Hepatocyte (in vitro differentiated cells): Measurements from ENCODE around the gene AKAP10. TPM values are rescaled to one million over a fixed set of nuclear protein-coding genes. Genes with fewer than 3 reads are reported as not detected.

ENCODE experiments used
- DNase-seq: peaks from one replicate; pipeline ENCODE4 v3.0.0-alpha.2; 2016; ENCODE audit warnings: low spot score
- H2AFZ ChIP-seq: fragments of 200-600 bp; sonication (generic); 2 replicates; pipeline ENCODE4 v1.6.0; 2016; ENCODE audit warnings: antibody characterized with exemption, mild to moderate bottlenecking
- H3K27ac ChIP-seq: fragments of 200-600 bp; sonication (generic); 2 replicates; pipeline ENCODE4 v1.5.1; 2016; ENCODE audit warnings: mild to moderate bottlenecking
- H3K27me3 ChIP-seq: fragments of 200-600 bp; sonication (generic); 2 replicates; pipeline ENCODE4 v1.6.1; 2016
- H3K36me3 ChIP-seq: fragments of 200-600 bp; sonication (generic); replicated peaks from 2 replicates; pipeline ENCODE4 v1.5.1; 2016; ENCODE audit warnings: low read depth; ENCODE audit not compliant: insufficient read depth
- H3K4me1 ChIP-seq: fragments of 200-600 bp; sonication (generic); 2 replicates; pipeline ENCODE4 v1.5.1; 2016; ENCODE audit warnings: mild to moderate bottlenecking, moderate library complexity; ENCODE audit not compliant: insufficient read depth
- H3K4me2 ChIP-seq: fragments of 200-600 bp; sonication (generic); 2 replicates; pipeline ENCODE4 v1.6.0; 2016
- H3K4me3 ChIP-seq: fragments of 200-600 bp; sonication (generic); 2 replicates; pipeline ENCODE4 v1.5.1; 2016; ENCODE audit warnings: mild to moderate bottlenecking
- H3K79me2 ChIP-seq: fragments of 200-600 bp; sonication (generic); 2 replicates; pipeline ENCODE4 v1.6.0; 2017; ENCODE audit warnings: mild to moderate bottlenecking
- H3K9me2 ChIP-seq: fragments of 200-600 bp; sonication (generic); replicated peaks from 2 replicates; pipeline ENCODE4 v1.6.0; 2017; ENCODE audit warnings: mild to moderate bottlenecking; ENCODE audit not compliant: insufficient read depth
- H3K9me3 ChIP-seq: fragments of 200-600 bp; sonication (generic); 2 replicates; pipeline ENCODE4 v1.5.1; 2016; ENCODE audit warnings: low read depth, mild to moderate bottlenecking
- H4K20me1 ChIP-seq: fragments of 200-600 bp; sonication (generic); 2 replicates; pipeline ENCODE4 v1.6.0; 2016; ENCODE audit warnings: mild to moderate bottlenecking; ENCODE audit not compliant: insufficient read depth, poor library complexity, severe bottlenecking
- EZH2 ChIP-seq: fragments of 200-600 bp; sonication (generic); IDR thresholded peaks from 2 replicates; pipeline ENCODE4 v1.6.1; 2016; ENCODE audit warnings: antibody characterized with exemption, mild to moderate bottlenecking, borderline replicate concordance
- EZH2phosphoT487 ChIP-seq: fragments of 200-600 bp; sonication (generic); IDR thresholded peaks from one replicate; pipeline ENCODE4 v1.6.1; 2018; ENCODE audit warnings: antibody characterized with exemption, mild to moderate bottlenecking, low read depth, moderate library complexity; ENCODE audit not compliant: unreplicated experiment, severe bottlenecking
- WGBS: methylation state at CpG from one replicate; pipeline ENCODE4 v1.1.6; 2016; ENCODE audit warnings: low lambda C conversion rate; ENCODE audit errors: missing lambda C conversion rate; 5-methylcytosine and 5-hydroxymethylcytosine counted together
- polyA plus RNA-seq: library from polyadenylated mRNA; unstranded; fragments of >200 nt; fragmentation: Nextera tagmentation; extraction: Ambion mirVana; gene quantifications from 2 replicates; pipeline ENCODE4 v1.2.1, GENCODE V29; 2016
- total RNA-seq: library from RNA; depleted of rRNA; stranded (reverse); fragments of >200 nt; gene quantifications from 2 replicates; pipeline ENCODE4 v1.2.3, GENCODE V29; 2014
- TF ChIP-seq, protein P1 (sequence below): fragments of 200-600 bp; sonication (generic); IDR thresholded peaks from 2 replicates; pipeline ENCODE4 v1.5.1; 2016; ENCODE audit warnings: antibody characterized with exemption, mild to moderate bottlenecking; ENCODE audit not compliant: poor library complexity

Gene AKAP10
- total and polyA plus RNA-seq, 2 experiments from 2014 or later, result 17.6 to 19.6 TPM

GRCh38 chr17:20012017-20012536 lies 34.4 kb upstream of the AKAP10 start:
- Histone ChIP-seq H3K79me2 (no peaks in the 10 kb centered on the region), H4K20me1 (no peaks in the 10 kb centered on the region), H3K9me3 (no peaks in the 10 kb centered on the region), H3K4me1 (no peaks in the 10 kb centered on the region), H3K27me3 (peaks cover 46% of the 10 kb centered on the region), H3K9me2 (no peaks in the 10 kb centered on the region), H2AFZ (no peak overlapping the region), H3K4me2 (no peak overlapping the region), H3K4me3 (no peak overlapping the region), H3K27ac (no peak overlapping the region), H3K36me3 (no peaks in the 10 kb centered on the region)
- no peak for TF ChIP-seq EZH2phosphoT487
- TF ChIP-seq, protein P1, sequence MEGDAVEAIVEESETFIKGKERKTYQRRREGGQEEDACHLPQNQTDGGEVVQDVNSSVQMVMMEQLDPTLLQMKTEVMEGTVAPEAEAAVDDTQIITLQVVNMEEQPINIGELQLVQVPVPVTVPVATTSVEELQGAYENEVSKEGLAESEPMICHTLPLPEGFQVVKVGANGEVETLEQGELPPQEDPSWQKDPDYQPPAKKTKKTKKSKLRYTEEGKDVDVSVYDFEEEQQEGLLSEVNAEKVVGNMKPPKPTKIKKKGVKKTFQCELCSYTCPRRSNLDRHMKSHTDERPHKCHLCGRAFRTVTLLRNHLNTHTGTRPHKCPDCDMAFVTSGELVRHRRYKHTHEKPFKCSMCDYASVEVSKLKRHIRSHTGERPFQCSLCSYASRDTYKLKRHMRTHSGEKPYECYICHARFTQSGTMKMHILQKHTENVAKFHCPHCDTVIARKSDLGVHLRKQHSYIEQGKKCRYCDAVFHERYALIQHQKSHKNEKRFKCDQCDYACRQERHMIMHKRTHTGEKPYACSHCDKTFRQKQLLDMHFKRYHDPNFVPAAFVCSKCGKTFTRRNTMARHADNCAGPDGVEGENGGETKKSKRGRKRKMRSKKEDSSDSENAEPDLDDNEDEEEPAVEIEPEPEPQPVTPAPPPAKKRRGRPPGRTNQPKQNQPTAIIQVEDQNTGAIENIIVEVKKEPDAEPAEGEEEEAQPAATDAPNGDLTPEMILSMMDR, result no peak
- TF ChIP-seq EZH2, result no peak
- no peak for DNase-seq
- 82% methylated on average over 2 of the region's 2 CpGs for WGBS

DNA sequence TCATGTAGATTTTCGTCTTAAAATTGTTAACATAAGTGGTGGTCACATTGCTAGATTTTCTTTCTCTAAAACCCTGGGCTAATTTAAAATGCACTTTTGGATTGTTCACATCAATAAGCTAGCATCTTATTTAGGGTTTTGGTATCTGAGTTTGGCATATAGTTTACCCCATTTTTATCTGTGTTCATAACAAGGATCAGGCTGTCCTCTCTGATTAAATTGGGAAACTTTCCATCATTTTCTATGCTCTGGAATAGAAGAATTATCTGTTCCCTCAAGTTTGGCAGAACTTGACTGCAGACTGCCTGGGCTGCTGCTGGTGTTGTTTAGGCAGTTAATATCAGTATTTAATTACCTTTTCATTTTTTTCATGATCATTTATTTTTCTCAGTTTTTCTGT lies 33.3 kb upstream of the AKAP10 start:
- Histone ChIP-seq H3K4me2 (no peak overlapping the region), H3K36me3 (no peaks in the 10 kb centered on the region), H2AFZ (no peak overlapping the region), H3K27ac (no peak overlapping the region), H3K4me3 (no peak overlapping the region), H3K9me3 (no peaks in the 10 kb centered on the region), H3K9me2 (no peaks in the 10 kb centered on the region), H3K27me3 (peaks cover 57% of the 10 kb centered on the region), H3K4me1 (no peaks in the 10 kb centered on the region), H4K20me1 (no peaks in the 10 kb centered on the region), H3K79me2 (no peaks in the 10 kb centered on the region)
- WGBS, result 90% methylated on average over 1 of the region's 1 CpG
- TF ChIP-seq EZH2phosphoT487 (no peak), EZH2 (no peak)
- TF ChIP-seq, protein P1, result no peak
- no peak for DNase-seq

DNA sequence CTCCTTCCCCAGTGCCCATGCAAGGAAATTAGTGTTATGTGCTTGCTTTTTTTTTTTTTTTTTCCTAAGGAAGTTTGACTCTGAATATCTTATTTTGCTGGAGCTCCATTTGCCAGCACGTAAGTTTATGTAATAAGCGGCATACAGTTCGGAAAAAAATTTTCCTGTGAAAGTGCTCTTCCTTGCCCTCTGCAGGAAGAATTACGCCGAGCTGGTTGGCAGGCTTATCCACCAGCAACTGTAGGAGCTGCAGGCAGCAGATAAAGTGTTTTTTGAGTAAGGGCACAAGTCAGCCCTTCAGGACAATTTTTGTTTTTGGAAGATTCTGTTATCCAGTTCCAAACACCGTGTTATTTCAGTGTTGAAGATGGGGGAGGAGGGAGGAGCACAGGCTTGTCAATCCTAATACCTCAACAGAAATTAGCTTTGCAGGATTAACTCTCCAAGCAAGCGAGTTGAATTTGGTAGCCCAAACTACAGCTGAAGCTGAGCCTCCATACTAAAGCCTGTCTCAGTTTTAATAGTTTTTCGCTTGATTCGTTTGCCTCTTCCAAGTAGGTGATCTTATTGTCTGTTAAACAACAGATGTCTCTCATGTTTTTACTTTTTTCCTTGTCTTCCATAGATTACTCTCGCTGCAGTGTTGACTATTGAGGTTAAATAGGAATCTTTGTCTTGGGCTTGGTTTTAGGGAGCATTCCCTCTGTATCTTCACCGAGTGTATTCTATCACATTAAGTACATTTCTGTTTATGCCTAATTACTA lies 32.7 kb upstream of the AKAP10 start:
- DNase-seq, result peak; percentile 78
- Histone ChIP-seq H3K36me3 (no peaks in the 10 kb centered on the region), H2AFZ (peak overlapping the region; percentile 80), H3K9me2 (no peaks in the 10 kb centered on the region), H3K27me3 (peaks cover 60% of the 10 kb centered on the region), H3K9me3 (no peaks in the 10 kb centered on the region), H3K79me2 (no peaks in the 10 kb centered on the region), H3K27ac (no peak overlapping the region), H4K20me1 (no peaks in the 10 kb centered on the region), H3K4me1 (no peaks in the 10 kb centered on the region), H3K4me3 (peak overlapping the region; percentile 89), H3K4me2 (peak overlapping the region; percentile 99)
- TF ChIP-seq, protein P1, result peak; percentile 58
- TF ChIP-seq EZH2 (no peak), EZH2phosphoT487 (no peak)
- 24% methylated on average over 11 of the region's 11 CpGs for WGBS
